Activated gamma-delta T cell (primary cell): ENCODE measurements around the gene KRTAP10-7.
"Not testable (repeated sequence)": the region's sequence is repeated elsewhere in the genome, so short reads cannot be mapped to it uniquely, and the experiment has no call there.

Experiments used
- DNase-seq: peaks from one replicate; lab custom pipeline; 2025; lab: John Stamatoyannopoulos, UW

Gene KRTAP10-7

GRCh38 chr21:44590897-44591800 lies 9.2 kb upstream of the KRTAP10-7 start:
- not testable (repeated sequence) for DNase-seq

DNA sequence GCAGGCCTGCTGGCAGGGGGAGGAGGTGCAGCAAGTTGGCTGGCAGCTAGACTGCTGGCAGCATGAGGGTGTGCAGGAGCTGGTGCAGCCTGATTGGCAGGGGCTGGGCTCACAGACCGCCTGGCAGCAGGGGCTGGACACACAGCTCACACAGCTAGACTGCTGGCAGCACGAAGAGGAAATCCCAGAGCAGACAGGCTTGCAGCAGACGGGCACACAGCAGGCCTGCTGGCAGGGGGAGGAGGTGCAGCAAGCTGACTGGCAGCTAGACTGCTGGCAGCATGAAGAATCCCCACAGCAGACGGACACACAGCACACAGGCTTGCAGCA lies 8.6 kb upstream of the KRTAP10-7 start:
- not testable (repeated sequence) for DNase-seq

GRCh38 chr21:44592446-44593311 lies 7.7 kb upstream of the KRTAP10-7 start, which contains the start of gene KRTAP10-6:
Gene KRTAP10-6 (minus strand): TSS chr21:44592505. CDS start chr21:44592484, 21 bp downstream.
- DNase-seq: no peak

GRCh38 chr21:44593598-44594405 lies 6.6 kb upstream of the KRTAP10-7 start:
- no peak for DNase-seq

GRCh38 chr21:44594406-44594916 lies 5.9 kb upstream of the KRTAP10-7 start:
- no peak for DNase-seq

- DNase-seq: no peak
These were observed 4.9 kb upstream of the KRTAP10-7 start for GRCh38 chr21:44595524-44595923.

GRCh38 chr21:44596068-44596725 lies 4.2 kb upstream of the KRTAP10-7 start:
- no peak for DNase-seq

DNA sequence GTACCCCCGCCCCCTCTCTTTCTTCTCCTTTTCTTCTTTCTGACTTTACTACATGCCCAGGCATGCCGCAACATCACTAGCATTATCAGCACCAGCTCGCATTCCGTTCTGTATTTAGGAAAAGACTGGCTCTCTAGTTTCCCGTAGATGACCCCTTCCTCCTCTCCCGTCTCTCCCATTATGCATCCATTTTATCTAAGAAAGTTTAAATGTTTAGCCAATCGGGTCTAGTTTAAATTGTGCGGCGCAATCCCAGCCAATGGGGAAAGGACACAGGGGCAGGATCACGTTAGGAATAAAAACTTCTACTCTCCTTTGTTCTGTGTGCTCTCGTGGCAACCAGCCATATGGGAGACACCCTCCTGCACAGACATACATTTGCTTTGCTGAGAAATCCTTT lies 2.3 kb upstream of the KRTAP10-7 start:
- DNase-seq: no peak

DNA sequence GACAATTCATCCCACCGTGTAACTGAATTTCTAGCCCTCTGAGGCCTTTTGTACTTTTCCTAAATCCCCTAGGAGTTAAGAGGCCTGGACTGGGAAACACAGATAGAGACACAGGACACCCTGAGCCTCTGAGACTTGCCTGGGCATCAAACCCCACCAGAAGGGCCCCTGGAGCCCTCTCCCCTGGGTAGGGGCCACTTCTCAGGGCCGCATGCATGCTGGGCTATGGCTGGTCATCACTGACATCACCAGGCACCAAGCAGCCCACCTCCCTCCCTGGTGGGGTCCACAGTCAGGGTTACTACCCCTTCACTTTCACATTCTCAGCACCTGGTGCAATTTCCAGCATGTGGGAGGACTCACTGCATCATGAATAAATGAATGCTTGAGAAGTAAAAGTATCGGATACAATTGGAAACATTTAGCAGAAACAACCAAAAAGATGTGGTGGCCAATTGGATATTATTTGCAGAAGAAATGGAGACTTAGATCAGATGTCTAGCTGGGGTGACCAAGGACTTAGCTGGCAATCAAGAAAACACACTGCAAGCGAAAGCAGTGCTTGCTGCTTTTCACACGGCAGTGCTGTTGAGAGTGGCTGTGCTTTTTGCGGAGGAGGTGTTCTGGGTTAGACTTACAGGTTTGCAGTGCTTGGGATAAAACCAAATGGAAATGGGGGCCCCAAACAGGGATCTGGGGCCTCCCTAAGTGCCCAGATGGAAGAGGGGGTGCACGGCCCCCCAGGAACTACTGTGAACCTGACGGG lies 950 bp upstream of the KRTAP10-7 start:
- DNase-seq: no peak

DNA sequence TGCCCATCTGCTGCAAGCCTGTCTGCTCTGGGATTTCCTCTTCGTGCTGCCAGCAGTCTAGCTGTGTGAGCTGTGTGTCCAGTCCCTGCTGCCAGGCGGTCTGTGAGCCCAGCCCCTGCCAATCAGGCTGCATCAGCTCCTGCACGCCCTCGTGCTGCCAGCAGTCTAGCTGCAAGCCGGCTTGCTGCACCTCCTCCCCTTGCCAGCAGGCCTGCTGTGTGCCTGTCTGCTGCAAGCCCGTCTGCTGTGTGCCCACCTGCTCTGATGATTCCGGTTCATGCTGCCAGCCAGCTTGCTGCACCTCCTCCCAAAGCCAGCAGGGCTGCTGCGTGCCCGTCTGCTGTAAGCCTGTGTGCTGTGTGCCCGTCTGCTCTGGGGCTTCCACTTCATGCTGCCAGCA lies 694 bp downstream of the KRTAP10-7 start:
- not testable (repeated sequence) for DNase-seq

DNA sequence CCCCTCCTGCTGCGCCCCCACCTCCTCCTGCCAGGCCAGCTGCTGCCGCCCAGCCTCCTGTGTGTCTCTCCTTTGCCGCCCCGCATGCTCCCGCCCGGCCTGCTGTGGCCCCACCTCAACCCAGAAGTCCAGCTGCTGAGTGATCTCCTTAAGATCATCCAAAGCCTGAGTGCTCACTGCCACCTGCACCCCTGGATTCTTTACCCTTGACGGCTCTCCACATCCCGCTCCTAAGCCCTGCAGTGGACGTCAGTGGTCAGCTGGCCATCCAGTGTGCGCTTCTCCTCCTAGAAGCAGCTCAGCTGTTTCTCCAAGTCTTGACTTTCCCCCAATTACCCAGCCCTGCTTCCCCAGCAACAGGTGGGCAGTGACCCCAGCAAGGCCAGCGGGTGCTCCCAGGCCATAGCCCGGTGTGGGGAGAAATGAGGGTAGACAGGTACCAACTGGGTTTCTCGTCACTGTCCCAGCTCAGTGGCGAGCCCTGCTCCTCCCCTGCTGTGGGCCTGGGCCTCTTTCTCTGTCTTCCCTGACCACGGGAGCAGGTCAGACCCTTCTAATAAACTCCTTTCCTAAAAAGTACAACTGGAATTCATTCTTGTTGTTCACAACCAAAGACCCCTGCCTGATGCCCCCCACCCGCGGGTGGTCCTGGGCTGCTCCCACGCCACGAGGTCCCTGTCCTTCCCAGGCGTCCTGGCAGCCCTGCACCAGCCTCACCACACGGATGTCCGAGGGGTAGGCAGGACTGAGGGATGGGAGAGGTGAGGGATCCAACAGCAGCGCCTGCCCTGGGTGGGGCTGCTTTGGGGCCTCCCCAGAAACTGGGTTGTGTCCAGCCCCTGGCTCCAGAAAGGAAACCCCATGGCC lies 1.4 kb downstream of the KRTAP10-7 start:
- DNase-seq: no peak

GRCh38 chr21:44602463-44602850 lies 2.1 kb downstream of the KRTAP10-7 start:
- DNase-seq: no peak

DNA sequence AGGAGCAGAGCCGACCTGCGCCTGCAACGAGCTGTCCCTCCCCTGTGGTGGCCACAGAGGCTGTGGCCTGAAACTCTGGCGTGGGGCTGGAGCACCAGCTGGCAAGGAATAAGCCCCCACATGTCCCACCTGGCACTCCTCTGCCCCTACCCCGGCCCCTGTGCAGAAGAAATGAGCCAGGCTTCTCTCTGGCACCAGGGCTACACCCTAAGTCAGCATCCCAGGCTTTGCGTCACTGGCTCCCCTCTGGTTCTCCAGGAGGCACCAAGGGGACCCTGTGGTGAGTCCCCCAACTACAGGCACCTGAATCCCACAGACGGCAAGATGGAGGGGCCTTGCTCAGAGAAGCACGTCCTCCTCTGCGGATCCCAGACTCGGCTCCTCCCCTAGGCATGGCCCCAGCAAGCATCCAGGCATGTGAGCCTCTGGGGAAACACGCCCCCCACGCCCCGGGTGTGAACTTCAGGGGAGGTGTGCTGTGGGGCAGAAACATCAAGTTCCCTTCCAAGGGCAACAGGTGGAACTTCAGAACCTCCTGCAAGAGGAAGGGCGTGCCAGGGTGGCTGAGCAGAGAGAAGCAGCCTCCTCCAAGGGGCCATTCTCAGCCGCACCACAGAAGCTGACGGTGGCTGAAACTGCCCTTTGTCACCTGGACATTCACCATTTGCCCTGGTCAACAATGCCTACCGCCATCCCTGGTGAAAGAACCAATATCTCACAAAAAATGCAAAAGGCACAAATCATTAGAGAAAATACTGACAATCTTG lies 2.9 kb downstream of the KRTAP10-7 start:
- no peak for DNase-seq

DNA sequence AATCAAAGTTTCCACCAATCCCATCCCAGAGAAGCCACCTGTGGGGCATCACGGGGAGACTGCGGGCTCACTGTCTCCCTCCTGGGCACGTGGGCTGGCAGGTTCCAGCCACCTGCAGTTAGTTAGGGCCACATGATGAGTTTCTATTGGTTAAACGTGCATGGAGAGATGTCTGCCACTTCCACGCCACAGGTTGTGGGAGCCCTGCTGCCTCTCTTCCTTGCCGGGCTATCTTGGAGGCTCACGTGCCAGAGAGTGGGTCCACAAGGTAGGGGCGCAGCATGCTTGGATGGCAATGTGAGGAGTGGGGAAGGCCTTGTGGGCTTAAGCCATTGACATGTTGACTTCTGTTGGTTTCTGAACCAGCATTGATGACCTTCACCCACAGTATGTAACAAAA lies 3.5 kb downstream of the KRTAP10-7 start:
- DNase-seq: no peak

DNA sequence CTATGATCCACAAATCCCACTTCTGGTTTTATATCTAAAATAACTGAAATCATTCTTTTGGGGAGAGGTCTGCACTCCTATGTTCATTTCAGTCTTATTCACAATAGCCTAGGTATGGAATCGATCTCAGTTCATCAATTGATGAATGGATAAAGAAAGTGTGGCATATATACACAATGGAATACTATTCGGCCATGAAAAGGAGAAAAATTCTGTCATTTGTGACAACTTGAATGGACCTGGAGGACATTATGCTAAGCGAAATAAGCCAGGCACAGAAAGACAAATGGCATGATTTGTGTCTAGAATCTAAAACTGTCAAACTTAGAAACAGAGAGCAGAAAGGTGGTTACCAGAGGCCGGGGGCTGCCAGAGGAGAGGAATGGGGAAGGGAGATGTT lies 6.1 kb downstream of the KRTAP10-7 start:
- DNase-seq: no peak

DNA sequence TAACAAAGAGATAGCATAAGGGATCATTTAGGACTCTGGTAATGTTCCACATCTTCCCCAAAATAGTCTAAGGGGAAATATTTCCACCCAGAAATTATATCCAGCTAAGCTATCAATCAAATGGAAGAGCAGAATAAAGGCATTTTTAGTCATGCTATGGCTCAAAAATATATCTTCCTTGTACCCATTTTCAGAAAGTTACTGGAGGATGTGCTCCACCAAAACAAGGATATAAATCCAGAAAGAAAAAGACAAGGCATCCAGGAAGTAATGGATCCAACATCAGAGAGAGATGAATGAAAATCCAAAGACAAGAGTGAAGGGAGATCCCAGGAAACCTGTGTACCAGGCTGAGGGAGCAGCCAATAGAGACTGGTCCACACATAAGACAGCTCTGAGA lies 8.8 kb downstream of the KRTAP10-7 start:
- no peak for DNase-seq

DNA sequence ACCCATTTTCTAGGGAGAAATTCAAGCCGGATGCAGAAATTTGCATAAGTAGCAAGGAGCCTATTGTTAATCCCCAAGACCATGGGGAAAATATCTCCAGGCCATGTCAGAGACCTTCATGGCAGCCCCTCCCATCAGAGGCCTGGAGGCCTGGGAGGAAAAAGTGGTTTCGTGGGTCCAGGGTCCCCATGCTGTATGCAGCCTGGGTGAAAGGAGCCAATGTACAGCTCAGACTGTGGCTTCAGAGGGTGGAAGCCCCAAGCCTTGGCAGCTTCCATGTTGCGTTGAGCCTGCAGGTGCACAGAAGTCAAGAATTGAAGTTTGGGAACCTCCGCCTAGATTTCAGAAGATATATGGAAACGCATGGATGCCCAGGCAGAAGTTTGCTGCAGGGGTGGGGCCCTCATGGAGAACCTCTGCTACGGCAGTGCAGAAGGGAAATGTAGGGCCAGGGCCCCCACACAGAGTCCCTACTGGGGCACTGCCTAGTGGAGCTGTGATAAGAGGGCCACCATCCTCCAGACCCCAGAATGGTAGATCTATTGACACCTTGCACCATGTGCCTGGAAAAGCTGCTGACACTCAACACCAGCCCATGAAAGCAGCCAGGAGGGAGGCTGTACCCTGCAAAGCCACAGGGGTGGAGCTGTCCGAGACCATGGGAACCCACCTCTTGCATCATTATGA lies 9.9 kb downstream of the KRTAP10-7 start:
- DNase-seq: not testable (repeated sequence)

GRCh38 chr21:44611551-44611950 lies 11.2 kb downstream of the KRTAP10-7 start:
- DNase-seq: no peak
